NCI-H510A (cell line): Measurements from ENCODE around the gene CPED1.
"Not testable (repeated sequence)": the region's sequence is repeated elsewhere in the genome, so short reads cannot be mapped to it uniquely, and the experiment has no call there.

Source experiments
- DNase-seq: peaks from one replicate; lab custom pipeline; 2025; lab: John Stamatoyannopoulos, UW

Gene CPED1

GRCh38 chr7:121020249-121020988 is 31.9 kb downstream of the CPED1 start:
- DNase-seq, result no peak

DNA sequence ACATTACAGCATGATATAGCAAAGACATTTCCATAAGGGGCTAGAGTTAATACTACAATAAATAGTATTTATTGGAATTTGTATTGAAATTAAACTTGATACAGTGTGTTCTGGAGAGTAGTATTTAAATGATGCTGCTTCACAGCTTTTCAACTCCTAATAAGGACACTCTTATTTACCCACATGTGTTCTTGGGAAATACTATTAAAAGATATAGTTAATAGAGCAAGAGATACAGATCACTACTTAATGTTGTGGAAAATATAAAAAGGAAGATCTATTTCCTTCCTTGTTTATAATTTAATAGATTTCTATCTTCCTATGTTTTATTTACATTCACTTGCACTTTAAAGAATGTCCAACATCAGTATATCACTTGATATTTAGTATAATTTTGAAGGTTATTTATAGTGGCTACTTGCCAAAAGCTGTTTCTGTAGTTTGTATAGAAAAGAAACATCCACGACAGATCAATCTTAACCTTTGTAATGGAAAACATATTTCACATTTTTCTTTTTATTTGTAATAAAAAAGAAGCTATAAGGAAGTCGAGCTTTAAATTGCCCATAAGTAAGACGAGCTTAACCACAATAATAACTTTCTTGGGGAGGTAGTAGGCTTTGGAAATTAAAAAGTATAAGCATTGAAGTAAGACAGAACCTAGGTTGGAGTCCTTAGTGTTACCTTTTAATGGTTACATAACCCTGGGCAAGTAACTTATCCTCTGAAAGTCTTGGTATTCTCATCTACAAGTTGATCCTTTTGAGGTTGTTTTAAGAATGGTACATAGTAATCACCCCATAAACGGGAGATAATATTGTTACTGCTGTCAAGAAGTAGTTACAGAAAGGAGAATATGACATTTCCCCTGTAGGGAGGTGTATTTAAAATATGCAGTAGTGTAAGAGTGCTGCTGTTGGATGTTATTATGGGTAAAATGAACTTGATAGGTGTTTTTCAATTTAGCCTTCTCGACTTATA is 32.8 kb downstream of the CPED1 start:
- DNase-seq, result no peak

GRCh38 chr7:121023194-121023593 is 34.7 kb downstream of the CPED1 start:
- no peak for DNase-seq

GRCh38 chr7:121023683-121024511 is 35.4 kb downstream of the CPED1 start:
- DNase-seq, result no peak

GRCh38 chr7:121024611-121025010 is 36.1 kb downstream of the CPED1 start:
- DNase-seq, result no peak

- DNase-seq, result no peak
Observed at GRCh38 chr7:121026159-121026558, 37.6 kb downstream of the CPED1 start.

GRCh38 chr7:121026577-121027111 is 38.1 kb downstream of the CPED1 start:
- no peak for DNase-seq

GRCh38 chr7:121027761-121028669 is 39.5 kb downstream of the CPED1 start:
- DNase-seq, result no peak

DNA sequence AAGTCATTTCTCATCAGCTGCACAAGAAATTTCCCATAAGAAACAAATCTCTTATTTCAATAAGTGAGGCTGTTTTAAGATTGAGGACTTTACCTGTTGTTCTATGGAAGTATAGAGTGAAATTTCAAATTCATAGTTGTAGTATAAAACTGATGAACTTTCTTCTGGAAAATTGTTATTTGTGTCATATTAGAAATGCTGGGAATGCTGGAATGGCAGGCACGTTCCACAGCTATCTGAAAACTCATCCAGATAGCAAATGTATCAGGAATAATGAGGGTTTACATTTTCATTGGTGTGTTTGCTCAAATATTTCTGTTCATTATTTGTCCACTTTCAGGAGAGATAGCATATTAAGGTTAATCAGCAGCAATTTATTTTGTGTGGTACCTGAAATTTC is 40.8 kb downstream of the CPED1 start:
- no peak for DNase-seq

GRCh38 chr7:121030308-121030707 is 41.8 kb downstream of the CPED1 start:
- DNase-seq, result no peak

DNA sequence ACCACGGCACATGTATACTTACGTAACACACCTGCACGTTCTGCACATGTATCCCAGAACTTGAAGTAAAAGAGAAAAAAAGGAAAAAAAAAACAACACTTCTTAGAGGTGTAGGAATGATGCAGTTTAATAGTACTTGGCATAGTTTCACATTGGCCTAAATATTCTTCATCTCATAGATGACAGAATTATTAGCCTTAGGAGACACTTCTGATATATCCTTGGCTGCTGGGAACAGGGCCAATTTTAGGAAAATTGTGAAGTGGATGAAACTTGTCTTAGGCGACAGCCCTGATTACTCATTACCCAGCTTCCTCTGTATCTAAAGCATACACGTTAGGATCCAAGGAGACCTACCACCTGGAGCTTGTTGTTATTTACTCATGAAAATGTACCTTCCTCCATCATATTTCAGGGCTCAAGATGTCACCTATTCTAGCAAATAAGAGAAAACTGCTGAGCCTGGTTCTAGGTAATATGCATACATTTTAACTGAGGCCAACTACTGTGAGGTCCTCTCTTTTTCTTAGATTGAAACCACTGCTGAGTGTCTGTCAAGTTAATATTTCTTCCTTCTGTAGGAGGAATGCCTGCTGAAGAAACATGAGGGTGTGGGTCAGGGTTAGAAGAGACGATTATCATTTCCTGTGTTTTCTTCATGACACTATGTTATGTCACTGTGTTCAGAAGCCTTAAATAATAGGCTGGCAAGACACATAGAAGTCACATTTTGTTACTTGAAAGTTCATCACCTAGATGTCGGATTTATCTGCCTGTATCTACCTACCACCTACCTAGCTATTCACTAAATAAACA is 44.3 kb downstream of the CPED1 start:
- DNase-seq, result no peak

DNA sequence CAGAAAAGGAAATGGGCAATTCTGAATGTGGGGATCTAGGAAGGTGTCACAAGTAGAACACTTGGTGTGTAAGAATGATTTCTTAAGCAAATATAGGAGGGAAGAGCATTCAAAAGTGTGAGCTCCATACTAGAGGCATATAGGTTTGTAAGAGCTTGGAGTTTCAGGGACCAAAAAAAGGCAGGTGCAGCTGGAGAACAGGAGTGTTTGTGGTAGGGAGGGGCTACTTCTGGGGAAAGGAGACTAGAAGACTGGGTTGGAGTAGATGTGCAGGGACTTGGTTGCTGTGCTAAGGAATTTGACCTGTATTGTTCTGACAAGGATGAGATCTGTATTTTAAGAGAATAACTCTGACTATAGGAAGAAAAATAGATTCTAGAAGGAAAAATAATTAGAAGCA is 46.4 kb downstream of the CPED1 start:
- no peak for DNase-seq

GRCh38 chr7:121036776-121037175 is 48.3 kb downstream of the CPED1 start:
- DNase-seq, result not testable (repeated sequence)

DNA sequence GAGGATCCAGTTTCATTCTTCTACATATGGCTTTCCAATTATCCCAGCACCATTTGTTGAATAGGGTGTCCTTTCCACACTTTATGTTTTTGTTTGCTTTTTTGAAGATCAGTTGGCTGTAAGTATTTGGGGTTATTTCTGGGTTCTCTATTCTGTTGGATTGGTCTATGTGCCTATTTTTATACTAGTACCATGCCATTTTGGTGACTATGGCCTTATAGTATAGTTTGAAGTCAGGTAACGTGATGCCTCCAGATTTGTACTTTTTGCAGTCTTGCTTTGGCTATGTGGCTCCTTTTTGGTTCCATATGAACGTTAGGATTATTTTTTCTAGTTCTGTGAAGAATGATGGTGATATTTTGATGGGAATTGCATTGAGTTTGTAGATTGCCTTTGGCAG is 48.8 kb downstream of the CPED1 start:
- not testable (repeated sequence) for DNase-seq

DNA sequence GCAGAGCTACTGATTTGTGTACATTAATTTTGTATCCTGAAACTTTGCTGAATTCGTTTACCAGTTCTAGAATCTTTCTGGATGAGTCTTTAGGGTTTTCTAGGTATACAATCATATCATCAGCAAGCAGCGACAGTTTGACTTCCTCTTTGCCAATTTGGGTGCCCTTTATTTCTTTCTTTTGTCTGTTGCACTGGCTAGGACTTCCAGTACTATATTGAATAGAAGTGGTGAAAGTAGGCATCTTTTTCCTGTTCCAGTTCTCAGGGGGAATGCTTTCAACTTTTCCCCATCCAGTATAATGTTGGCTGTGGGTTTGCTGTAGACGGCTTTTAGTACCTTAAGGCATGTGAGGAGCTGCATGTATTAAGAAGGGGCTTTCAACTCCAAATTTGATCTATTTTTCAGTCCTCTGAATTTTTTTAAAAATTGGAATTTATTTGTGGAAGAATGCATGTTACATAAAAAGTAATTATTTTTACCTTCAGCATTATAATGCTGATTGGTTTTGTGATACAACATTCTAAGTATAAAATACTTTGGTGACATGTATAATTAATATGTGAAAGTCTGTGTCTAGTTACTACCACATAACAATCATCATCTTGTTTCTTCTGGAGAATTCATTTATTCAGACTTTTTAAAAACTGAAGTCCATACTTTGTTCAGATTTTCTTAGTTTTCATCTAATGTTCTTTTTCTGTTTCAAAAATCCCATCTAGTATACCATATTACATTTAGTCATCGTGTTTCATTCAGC is 49.6 kb downstream of the CPED1 start:
- no peak for DNase-seq

DNA sequence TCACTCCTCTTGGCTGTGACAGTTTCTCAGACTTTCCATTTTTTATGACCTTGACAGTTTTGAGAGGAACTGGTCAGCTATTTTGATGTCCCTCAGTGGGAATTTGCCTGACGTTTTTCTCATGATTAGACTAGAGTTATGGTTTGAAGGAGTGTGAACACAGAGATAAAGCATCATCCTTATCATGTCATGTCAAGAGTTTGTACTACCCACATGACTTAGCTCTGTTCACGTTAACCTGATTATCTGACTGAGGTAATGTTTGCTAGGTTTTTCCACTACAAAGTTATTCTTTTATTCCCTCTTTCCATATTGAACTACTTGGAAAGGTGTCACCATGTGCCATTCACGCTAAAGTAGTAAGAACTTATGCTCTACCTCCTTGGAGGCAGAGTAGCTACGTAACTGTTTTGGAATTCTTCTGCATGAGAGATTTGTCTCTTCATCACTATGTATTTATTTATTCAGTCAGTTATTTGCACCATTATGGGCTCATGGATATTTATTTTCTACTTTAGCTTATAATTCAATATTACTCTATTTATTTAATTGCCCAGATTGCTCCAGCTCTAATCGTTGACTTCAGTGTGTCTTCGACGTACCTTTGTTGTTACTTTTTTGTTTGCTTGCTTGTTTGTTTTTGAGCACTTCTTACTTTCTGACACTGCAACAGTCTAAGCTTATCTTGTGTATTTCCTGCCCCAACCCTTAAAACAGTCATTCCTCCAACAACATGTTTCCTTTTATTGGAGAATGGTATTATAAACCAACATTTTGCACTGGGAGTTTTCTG is 50.4 kb downstream of the CPED1 start:
- no peak for DNase-seq

- no peak for DNase-seq
Observed at GRCh38 chr7:121039510-121039822, 51.0 kb downstream of the CPED1 start.

DNA sequence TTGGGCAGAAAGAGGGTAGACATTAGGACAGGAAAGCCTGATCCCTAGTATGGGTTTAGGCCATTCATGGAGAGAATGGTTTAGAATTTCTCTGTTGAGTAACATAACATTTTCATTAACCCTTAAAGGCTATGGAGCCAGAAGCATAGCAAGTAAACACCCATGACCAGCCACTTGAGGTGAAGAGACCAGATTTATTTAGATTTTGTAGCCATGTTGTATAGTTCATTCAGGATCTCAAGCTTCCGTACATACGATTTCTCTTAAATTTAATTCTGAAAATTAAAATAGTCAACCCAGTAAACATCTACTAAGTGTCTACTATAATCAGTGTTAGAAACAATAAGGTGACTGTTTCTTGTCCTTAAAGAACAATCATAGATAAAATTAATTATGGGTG is 51.5 kb downstream of the CPED1 start:
- DNase-seq, result no peak
